ENCODE data around the gene ZKSCAN5. TPM values are rescaled to one million over a fixed set of nuclear protein-coding genes. Genes with fewer than 3 reads are reported as not detected.

ZKSCAN5 gene
- total and polyA plus RNA-seq, 2 of the 8 experiments (the other 6 are each of a cell fraction or from before 2014, with no cell fraction given): 5.3 to 13.5 TPM

GRCh38 chr7:99476107-99476506 lies 28.4 kb upstream of the ZKSCAN5 start (continued):
- TF ChIP-seq ATF2 (IDR thresholded peaks at IDR 0.05; ENCODE audit: low read length): no peak
- TF ChIP-seq EZH2 (IDR thresholded peaks at IDR 0.05; ENCODE audit: low read depth, low read length, severe bottlenecking): no peak
- TF ChIP-seq FOSL1 (IDR thresholded peaks at IDR 0.05; ENCODE audit: insufficient read depth, low read depth, low read length): no peak
